HG03439 (cell line): ENCODE results near the gene TMEM132D.
"Not testable (repeated sequence)": the region's sequence is repeated elsewhere in the genome, so short reads cannot be mapped to it uniquely, and the experiment has no call there.

Experiments
- ATAC-seq: cut with Tn5 transposase; IDR thresholded peaks from one replicate; pipeline ENCODE4 v1.9.1; 2021; ENCODE audit warnings: mild to moderate bottlenecking, moderate library complexity; ENCODE audit not compliant: unreplicated experiment

The TMEM132D gene

DNA sequence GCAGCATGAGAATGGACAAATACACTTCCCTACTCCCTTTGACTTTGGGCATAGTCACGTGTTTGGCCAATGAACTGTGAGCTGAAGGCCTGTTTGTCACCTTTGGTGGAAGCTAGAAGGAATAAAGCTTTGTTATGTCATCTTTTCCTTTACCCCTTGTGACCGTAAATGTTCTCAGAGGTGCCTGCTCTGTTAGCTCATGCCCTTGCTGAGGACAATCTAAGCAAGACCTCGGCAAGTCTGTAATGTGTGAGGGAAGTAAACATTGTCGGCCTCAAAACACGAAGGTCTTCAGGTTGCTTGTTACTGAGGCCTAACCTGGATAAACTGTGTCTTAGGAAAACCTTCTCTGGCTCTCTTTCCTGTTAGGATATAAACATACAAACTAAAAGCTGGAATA is 354.2 kb downstream of the TMEM132D start:
- no peak for ATAC-seq

DNA sequence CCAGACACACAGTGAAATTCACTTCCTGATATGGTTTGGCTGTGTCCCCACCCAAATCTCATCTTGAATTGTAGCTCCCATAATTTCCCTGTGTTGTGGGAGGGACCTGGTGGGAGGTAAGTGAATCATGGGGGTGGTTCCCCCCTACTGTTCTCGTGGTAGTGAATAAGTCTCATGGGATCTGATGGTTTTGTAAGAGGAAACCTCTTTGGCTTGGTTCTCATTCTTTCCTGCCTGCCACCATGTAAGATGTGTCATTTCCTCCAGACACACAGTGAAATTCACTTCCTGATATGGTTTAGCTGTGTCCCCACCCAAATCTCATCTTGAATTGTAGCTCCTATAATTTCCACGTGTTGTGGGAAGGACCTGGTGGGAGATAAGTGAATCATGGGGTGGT is 354.8 kb downstream of the TMEM132D start:
- not testable (repeated sequence) for ATAC-seq

DNA sequence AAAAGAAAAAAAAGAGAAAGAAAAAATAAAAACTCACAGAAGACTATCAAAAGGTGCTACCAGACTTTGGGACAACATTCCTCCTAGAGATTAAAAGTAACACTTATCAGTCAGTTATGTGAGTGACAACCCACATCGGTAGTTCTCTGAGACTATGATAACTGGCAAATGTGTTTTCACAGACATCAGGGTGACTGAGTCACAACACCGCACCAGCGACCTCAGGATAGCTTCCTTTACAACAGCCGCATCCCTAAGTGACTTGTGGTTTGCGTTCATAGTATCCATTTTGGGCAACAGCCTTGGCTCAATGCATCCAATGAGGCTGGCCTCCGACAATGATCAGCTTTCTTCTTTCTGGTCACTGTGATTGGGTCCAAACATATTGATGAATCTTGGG is 359.1 kb downstream of the TMEM132D start:
- ATAC-seq, result no peak

DNA sequence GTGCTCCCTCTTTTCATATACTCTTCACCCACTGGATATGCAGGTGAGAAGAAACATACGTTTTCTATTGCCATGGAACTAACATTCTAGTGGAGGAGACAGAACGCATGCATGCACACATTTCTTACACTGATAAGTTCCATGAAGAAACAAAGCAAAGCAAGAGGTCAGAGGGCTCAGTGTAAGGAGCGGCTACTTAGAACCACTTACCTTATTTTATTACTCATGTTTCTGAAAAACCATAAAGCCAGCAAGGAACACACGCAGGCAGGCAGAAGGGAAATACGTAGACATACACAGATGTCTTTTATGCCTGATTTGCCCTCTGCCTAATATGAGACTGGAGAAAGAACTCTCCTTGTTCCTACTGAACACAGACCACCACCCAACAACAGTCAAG is 362.9 kb downstream of the TMEM132D start:
- no peak for ATAC-seq

DNA sequence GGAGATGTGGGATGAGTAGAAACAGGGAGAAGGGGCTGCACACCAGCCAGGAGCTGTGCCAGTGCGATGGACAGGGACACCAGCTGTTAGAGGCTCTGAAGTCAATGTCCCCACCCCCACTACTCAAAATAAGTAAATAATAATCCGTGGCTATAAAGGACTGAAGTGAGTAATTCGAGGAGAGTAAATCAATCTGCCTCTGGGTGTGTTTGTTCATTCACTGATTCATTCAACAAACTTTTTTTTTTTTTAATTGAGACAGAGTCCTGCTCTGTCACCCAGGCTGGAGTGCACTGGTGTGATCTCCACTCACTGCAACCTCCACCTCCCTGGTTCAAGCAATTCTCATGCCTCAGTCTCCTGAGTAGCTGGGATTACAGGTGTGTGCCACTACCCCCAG is 363.6 kb downstream of the TMEM132D start:
- no peak for ATAC-seq

DNA sequence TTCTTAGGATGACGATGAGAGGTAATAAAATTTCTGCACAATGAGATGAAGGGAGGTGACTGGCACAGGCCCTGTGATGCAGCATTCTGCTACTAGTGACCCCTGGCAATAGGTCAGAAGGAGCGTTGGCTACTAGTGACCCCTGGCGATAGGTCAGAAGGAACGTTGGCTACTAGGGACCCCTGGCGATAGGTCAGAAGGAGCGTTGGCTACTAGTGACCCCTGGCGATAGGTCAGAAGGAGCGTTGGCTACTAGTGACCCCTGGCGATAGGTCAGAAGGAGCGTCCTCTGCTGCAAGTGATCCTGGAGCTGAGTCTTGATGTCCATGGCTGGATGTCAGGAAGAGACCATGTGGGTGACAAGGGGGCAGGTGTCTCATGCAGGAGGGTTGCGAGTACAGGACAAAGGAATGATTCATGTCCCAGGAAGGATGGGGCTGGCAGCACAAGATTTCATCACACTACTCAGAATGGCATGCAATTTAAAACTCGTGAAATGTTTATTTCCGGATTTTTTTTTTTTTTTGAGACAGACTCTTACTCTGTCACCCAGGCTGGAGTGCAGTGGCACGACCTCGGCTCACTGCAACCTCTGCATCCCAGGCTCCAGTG is 365.0 kb downstream of the TMEM132D start:
- ATAC-seq, result not testable (repeated sequence)

DNA sequence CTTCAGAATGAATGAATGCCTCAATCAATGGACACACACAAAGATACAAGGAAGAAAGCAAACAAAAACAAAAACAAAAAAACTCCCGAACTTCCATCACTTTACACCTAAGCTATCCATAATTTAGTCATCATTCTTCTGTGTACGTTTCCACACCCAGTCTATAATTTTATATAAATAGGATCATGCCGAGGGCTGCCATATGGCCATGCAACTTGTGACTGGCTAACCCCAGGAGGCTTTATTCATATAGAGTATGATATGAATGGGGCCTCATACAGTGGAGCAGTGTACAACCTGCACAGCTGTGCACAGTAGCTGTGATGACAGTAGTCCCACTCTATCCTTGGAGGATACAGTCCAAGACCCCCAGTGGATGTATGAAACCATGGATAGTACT is 365.7 kb downstream of the TMEM132D start:
- no peak for ATAC-seq

DNA sequence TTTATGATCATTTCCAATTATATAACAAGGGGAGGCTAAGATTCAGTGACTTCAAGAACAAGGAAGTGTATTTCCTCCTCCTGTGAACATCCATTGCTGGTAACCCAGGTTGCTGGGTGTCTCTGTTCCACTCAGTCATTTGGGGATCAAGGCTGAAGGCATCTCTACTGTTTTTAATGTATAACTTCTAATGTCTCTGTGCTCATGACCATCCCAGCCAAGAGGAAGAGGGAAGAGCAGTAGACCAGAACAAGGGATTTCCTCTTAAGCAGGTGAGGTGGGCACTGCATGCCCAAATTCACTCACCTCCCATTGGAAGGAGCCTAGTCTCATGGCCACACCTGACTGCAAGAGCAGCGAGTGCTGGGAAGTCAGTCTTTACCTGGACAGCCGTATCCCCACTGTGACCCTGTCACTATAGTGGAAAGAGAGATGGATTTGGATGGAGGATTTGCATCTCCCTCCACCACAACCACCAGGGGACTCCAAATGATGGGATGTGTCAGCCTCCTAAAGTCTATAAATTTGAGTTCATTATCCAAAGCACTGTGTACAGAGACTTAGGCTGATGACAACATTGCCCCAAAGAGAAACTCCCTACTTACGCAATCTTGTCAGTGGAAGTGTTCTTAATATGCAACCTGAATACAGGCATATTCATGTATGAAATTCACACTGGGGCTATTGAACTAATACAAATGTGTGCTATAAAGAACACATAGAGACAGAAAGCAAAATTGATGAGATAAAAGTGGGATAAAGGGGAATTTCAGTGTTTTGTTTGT is 368.7 kb downstream of the TMEM132D start:
- ATAC-seq, result no peak

DNA sequence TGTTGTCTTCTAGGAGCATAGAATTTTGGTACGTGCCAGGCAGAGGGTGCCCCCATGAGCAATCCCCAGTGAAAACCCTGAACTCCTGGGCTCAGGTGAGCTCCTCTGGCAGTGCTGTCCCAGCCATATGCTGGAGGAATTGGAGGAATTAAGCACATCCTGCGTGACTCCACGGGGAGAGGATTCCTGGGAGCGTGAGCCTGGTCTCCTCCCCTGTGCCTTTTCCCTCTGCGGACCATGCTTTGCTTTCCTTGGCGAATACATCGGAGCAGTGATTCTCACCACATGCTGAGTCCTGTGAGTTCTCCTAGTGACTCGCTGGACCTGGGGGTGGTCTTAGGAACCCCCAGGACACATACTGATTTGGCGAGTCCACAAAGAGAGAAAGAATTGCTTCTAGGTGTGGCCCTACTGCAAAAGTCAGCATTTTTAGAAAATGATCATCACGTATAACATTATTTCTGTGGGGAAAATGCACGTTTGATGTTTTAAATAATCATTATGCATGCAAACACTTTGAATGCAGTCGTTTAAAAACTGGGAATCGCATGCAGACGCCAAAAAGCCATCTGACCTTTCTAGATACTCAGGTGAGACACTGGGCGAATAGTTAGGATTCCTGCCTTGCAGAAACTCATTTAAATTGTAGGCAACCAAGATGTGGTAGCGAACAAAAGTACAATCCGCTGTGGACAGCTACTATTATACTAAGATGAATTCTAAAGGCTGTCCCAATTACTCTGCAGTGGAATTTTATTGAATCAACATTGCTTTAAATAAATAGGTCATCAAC is 370.9 kb downstream of the TMEM132D start:
- ATAC-seq, result no peak

DNA sequence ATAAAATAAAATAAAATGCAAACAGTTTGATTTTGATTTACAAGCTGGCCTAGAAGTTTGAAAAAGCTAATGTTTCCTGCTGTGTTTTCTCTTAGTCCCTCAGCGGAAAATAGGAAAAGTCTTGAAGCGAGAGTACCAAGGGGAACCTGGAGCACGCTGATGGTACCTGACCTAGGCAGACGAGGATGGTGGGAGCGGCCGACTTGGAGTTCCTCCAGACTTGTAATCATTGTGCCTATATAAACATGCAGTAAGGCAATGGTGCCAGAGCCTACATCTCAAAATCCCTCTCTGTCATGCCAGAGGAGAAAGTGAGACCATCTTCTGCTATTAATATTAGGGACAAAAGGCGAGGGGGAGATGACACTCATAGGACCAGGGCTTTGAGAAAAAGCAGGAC is 371.7 kb downstream of the TMEM132D start:
- no peak for ATAC-seq

DNA sequence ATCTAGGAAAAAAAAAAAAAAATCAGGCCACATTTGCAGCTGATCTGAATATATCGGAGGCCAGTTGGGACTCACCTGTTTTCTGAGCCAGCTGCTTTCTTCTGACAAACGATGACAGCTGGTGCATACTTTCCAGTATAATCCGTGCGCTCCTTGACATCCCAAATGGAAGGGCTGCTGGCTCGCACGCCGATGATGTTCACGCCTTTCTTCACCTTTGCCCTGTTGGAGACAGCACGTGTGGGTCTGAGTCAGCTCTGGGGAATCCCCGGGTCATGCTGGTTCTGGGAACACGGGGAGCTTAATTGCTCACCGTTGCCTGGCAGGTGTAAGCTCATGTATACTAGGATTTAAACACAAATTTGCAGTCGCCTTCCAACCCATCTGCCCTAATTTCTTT is 372.8 kb downstream of the TMEM132D start:
- no peak for ATAC-seq

DNA sequence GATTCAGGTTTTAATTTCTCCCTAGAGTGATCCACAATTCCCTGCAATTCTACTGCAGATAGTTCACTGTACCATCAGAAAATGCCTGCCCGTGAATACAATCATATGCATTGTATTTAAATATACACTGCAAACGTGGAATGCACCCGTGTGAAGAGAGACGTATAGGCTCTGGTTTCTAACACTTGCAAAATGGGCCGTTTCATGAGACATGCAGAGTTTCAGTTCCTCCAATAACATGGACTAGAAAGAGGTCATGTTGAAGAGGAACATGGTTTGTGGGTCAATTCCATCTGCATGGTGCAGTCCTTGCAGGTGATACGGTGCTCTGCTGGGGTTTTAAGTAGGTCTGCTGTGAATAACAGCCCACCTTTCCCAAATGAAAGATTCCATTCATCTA is 373.3 kb downstream of the TMEM132D start:
- ATAC-seq, result no peak

DNA sequence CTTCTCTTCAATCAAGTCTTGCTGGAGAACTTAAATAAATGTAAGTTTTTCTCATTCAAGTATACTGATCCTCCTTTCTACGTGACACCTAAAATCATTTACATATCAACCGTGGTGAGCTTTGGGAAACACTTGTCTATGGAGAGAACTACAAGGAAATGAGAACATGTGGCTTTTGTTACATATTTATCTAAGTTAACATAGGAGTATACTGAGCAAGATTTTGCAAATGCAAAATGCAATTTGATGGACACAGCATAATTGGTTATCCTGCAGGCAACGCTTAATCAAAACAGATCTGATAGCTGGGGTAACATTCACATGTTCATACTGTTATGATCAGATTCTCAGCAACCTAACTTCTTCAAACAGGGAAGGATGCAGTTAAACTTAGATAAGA is 376.3 kb downstream of the TMEM132D start:
- ATAC-seq, result no peak

DNA sequence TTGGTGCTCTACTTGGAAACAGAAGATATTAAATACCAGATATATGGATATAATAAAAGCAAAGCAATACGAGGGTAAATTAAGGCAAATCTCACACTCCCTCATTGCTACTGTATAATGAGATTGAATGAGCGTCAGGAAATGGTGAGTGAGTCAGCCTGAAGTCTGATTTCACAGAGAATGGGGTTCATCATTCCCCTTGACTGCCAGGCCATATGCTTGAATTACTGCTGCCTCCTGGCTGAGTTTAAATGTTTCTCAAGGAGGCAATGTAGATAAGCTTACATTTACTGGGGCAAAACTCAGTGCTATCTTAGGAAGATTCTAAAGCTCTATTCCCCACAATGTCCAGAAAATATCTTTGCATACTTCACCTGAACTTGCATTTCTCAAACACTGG is 380.2 kb downstream of the TMEM132D start:
- ATAC-seq, result no peak

DNA sequence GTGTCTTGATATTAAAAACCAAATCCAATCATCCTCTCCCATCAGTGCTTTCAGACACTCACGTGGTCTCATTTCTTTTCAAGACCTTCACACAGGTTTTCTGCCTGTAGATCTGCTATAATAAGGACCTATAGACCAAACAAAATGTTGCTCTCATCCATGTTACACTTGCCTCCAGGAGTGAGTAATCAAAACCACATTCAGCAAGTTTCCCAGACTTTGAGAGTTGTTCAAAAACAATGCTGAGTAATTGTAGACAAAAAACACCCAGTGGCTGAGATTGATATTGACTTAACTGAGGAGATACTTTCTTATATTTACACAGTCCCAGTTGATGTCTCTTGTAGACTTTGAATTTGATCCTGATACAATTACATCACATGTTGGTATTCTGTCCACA is 383.1 kb downstream of the TMEM132D start:
- no peak for ATAC-seq

DNA sequence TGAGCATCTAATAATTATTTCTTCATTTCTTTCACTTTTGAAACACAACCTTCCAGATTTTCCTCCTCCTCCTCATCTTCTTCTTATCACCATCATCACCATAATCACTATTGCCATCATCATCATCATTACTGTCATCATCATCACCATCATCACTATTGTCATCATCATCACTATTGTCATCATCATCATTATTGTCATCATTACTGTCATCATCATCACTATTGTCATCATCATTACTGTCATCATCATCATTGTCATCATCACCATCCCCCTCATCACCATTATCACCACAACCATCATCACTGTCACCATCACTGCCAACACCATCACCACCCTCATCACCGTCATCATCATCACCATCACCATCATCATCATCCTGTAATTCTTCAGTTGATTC is 400.0 kb downstream of the TMEM132D start:
- ATAC-seq, result no peak

DNA sequence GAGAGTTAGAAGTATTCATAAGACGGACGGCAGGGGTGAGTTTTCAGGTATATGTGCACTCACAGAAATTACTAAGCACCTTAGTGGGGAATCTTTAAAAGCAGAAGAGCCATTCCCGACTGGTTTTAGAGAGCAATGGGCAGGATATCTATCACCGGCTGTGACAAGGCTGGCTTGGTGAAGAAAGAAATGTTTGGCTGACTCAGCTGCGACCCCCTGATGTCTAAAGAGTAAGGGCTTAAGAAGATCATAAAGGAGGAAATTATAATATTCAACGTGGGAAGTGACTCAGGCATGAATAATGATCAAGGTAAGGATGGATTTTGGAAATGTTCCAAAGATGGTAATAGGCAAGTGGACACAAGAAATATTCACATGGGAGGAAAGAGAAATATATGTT is 407.6 kb downstream of the TMEM132D start:
- ATAC-seq, result no peak

DNA sequence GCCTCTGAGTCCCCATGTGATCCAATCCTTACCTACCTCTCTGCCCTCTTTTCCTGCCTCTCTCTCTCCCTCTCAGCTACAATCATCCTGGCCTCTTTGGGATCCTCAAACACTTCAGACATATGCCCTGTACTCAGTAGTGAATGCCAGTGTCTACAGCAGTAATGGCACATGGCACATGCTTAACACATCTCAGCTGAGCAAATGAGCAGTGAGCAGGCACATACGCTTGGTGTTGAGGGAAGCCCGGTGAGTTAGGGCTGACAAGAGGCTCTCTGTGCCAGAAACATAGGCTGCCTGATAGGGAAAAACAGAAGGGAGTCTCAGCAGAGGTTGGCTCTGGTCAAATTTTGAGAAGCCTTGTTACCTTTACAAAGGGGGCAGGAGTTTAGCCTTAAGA is 409.1 kb downstream of the TMEM132D start:
- no peak for ATAC-seq

DNA sequence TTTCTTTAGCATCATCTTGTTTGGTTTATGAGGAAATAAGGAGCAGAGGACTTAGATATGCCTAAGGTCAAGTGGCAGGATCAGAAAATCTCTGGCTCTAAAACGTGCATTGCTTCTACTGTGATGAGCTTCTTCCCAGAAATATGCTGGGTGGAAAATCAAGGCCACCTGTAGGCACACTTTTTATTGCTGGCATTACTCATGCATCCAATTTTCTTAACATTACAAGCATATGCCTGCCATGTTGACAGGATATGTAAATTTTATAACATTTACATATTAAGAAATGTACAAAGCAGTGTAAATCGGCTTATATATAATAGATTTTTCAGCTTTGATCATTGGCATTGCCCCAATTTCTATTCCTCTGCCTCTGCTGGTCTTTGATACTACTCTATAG is 409.6 kb downstream of the TMEM132D start:
- no peak for ATAC-seq

DNA sequence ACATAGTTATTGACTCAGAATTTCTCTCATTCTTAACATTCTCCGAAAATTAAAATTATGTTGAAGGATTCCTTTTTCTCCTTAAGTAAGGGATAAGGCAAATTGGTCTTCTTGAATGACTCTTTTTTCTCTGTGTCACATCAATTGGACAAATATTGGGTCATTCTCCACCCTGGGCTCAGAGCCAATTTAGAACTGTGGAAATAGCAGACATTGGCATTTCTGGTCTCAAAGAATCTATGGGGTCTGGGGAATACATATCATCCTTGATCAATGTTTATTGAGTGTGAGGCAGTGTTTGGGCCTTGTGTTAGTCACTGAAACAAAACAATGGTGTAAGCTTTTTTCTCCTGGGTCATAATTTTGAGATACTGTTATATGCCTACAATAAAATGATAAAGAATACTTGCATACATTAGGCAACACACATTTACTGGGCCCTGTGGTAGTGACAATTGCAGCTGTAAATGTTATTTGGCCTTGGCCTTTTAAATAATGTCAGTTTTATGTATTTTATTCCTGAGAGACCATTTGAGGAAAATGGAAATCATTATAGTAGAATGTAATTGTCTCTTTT is 414.6 kb downstream of the TMEM132D start:
- no peak for ATAC-seq

DNA sequence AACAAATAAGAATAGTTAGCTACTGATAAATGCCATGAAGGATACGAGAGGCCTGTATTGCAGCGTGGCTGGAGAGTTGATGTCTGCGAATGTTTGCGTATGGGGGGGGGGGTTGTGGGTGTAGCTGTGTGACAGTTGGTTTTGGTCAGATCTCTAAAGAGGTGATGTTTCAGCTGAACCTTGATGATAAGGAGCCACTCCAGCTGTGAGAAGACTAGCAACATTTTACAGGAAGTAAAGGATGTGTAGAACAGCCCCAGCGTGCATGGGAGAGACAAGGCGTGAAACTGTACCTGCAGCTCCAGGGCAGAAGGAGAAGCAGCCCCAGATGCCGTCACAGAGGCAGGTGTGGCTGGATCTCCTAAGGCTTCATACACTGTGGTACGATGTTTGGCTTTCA is 416.9 kb downstream of the TMEM132D start:
- ATAC-seq, result no peak
